ENCODE results near the gene PHYHIPL.

- TF ChIP-seq TEAD4 (IDR thresholded peaks at IDR 0.05), result no peak
- no peak for TF ChIP-seq CEBPB (IDR thresholded peaks at IDR 0.05)
- TF ChIP-seq REST (IDR thresholded peaks at IDR 0.05; ENCODE audit: low read depth), result no peak
- TF ChIP-seq RAD21 (IDR thresholded peaks at IDR 0.05; ENCODE audit: low read depth), result peak; percentile 51
- no peak for TF ChIP-seq EP300 (IDR thresholded peaks at IDR 0.05; ENCODE audit: borderline replicate concordance)
- TF ChIP-seq, protein P1, sequence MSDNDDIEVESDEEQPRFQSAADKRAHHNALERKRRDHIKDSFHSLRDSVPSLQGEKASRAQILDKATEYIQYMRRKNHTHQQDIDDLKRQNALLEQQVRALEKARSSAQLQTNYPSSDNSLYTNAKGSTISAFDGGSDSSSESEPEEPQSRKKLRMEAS (IDR thresholded peaks at IDR 0.05), result no peak
Measured at GRCh38 chr10:59181668-59182067, 5.2 kb downstream of the PHYHIPL start.
